HG02588 (cell line): ENCODE measurements around the gene FSD1.
"Not testable (repeated sequence)": the region's sequence is repeated elsewhere in the genome, so short reads cannot be mapped to it uniquely, and the experiment has no call there.

Experiments used
- ATAC-seq: cut with Tn5 transposase; IDR thresholded peaks from one replicate; pipeline ENCODE4 v1.9.1; 2021; ENCODE audit warnings: mild to moderate bottlenecking, moderate library complexity; ENCODE audit not compliant: unreplicated experiment

The FSD1 gene

GRCh38 chr19:4313847-4314490, 9.6 kb downstream of the FSD1 start:
- ATAC-seq: no peak

DNA sequence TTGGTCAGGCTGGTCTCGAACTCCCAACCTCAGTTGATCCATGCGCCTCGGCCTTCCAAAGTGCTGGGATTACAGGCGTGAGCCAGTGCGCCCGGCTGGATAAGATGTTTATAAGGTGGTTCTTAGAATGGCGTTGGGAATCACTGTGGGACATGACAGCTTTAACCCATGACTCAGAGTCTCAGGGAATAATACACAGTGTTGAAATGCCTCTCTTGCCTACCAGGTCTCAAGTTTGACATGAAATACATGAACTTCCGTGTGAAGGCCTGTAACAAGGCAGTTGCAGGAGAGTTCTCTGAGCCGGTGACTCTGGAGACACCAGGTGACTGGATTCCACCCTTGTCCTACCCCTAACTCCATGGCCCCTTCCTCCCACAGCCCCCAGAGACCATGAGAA, 12.6 kb downstream of the FSD1 start:
- no peak for ATAC-seq

- no peak for ATAC-seq
These were observed 14.1 kb downstream of the FSD1 start for GRCh38 chr19:4318460-4318859.

- ATAC-seq: no peak
These were observed 14.8 kb downstream of the FSD1 start for GRCh38 chr19:4319067-4319718.

DNA sequence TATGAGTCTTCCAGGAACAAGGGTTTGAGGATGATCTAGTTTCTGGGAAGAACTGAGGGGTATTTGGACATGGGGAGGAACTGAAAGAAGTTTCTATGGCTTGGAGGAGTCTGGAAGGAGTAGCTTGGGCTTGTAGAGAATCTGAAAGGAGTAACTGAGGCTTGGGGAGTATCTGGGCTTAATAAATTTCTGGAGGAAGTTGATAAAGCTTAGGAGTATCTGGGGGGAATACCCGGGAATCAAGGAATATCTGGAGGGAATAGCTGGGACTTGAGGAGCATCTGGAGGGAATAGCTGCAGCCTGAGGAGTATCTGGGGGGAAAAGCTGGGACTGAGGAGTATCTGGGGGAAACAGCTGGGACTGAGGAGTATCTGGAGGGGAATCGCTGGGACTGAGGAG, 16.0 kb downstream of the FSD1 start:
- no peak for ATAC-seq

- ATAC-seq: no peak
These were observed 18.7 kb downstream of the FSD1 start for GRCh38 chr19:4322942-4323665.

DNA sequence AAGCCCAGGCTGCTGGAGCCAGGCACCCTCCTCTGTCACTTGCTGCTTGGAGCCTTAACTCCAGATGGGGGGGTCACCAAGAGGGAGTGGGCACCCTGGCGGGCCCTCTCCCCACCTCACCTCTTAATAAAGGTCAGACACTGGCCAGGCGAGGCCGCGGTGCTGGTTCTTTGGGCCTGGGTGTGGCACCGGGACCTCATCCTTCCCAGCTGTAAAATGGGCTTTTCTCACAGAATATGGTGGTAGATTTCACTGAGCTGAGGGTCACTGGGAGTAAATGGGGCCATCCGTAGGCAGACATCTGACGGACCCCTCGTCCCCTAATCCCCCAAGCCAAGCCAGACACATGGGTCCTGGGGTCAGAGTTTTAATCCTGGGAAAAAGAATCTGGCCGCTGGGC, 19.3 kb downstream of the FSD1 start:
- no peak for ATAC-seq

- no peak for ATAC-seq
These were observed 19.8 kb downstream of the FSD1 start for GRCh38 chr19:4324228-4324627.

DNA sequence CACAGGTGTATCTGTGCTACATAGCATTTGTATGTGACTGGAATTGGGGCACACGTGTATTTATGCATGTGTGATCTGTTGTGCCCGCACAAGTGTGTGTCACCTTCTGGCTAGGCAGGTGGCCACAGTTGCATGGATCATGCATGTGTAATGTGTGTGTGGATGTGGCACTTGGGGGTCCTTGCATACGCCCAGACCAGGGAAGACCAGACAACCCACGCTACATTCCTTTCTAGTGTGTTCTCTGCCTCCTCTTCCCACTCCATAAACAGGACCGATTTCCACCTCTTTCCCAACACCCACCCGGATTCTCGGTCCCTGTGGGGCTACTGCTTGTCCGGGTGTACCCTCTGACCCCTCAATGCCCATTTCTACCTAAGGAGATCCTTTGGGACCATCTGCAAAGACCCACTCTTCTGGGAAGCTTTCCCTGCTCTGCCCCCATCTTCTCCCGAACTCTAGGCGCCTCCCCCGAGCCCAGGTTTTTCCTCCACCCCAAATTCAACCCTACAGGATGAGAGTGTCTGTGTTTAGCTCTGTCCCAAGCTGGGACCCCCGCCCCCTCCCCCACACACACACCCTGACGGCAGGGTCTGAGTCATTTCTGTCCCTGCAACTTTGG, 21.9 kb downstream of the FSD1 start:
- ATAC-seq: no peak

DNA sequence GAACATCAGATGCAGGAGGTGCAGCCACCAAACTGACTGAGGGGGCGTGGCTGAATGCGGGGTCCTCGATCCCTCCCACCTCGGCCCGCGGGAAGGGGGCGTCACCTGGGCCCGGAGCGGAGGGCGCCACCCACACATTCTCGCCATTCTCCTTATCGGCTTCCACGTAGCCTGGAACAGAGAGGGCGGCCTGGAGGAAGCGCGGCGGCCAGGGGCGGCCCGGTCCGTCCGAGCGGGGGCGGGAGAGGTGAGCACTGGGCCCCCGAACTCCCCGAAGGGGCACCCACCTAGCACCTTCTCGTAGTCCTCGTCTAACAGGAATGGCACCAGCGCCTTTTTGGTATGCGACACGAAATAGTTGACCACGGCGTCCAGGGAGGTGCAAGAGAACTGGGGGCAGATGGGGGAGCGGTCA, 22.4 kb downstream of the FSD1 start:
- no peak for ATAC-seq

GRCh38 chr19:4327252-4327876, 23.0 kb downstream of the FSD1 start:
- no peak for ATAC-seq

DNA sequence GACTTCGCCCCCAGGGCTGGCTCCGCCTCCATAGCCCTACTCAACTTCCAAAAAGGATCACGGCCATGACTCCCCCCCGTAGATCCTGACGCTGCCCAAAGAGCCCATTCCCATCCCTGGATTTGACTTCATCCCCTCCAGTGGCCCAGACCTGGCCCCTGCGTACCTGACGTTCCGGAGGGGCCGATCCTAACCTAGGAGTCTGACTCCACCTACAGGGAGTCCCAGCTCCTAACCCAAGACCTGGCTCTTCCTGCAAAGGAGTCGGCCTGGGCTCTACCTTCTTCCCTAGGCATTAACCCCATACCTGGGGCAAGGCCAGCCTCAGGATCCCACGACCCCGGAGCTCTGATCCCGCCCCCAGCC, 23.5 kb downstream of the FSD1 start:
- ATAC-seq: peak; percentile 1

DNA sequence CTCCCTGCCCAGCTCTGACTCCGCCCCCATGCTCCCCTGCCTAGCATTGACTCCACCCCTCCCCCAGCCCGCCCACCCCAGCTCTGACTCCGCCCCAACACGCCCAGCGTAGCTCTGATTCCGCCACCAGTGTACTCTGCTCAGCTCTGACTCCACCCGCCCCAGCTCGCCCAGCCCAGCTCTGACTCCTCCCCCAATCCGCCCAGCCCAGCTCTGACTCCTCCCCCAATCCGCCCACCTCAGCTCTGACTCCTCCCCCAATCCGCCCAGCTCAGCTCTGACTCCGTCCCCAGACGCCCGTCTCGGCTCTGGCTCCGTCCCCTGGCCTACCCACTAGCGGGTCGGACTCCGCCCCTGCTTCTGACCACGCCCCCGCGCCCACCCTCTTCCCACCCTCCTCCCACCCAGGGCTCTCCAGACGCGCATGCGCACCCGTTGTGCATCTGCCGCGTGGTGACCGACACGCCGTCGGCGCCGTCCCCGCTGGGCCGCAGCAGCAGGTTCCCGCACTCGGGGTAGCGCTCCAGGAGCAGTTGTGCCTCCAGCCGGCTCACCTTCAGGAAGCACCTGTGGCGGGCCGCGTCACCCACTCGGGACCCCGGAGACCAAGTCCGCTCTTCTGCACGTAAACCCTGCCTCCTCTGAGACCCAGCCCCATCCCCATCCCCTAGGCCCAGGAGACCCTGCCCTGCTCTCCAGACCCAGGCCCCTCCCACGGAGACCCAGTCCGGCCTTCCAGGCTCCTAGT, 24.0 kb downstream of the FSD1 start:
- peak; percentile 74 for ATAC-seq

DNA sequence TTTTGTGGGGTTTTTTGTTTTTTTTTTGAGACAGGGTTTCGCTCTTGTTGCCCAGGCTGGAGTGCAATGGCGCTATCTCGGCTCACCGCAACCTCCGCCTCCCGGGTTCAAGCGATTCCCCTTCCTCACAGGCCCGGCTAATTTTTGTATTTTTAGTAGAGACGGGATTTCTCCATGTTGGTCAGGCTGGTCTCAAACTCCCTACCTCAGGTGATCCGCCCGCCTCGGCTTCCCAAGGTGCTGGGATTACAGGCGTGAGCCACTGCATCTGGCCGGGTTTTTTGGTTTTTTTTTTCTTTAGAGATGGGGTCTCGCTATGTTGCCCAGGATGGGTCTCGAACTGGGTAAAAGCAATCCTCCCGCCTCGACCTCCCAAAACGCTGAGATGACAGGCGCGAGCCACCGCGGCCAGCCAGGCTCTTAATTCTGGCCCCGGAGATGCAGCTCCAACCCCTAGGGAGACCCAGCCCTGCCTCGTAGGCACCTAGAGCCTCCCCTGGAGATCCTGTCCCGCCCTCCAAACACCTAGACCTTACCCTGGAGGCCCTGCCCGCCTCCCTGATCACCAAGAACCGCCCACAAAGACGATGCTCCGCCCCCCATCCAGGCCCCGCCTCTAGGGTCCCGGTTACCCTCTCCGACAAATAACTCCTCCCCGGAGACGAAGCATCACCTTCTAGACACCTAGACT, 24.7 kb downstream of the FSD1 start:
- ATAC-seq: not testable (repeated sequence)

DNA sequence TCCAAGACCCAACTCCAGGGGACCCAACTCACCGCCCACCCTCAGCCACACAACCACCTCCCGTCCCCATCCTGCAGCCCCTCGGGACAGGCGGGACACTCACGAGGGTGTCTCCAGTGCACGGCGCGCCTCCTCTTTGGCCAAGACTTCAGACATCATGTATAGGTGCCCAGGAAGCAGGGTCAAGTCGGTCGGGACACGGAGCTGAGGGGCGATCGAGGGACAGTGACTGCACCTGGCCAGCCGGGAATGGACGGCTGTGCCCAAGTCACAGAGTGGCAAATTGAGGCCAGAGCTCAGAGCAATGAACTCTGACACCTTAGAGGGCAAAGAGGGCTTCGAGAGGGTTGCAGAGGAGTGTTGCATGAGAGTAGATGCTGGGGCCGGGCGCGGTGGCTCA, 25.5 kb downstream of the FSD1 start:
- ATAC-seq: no peak

DNA sequence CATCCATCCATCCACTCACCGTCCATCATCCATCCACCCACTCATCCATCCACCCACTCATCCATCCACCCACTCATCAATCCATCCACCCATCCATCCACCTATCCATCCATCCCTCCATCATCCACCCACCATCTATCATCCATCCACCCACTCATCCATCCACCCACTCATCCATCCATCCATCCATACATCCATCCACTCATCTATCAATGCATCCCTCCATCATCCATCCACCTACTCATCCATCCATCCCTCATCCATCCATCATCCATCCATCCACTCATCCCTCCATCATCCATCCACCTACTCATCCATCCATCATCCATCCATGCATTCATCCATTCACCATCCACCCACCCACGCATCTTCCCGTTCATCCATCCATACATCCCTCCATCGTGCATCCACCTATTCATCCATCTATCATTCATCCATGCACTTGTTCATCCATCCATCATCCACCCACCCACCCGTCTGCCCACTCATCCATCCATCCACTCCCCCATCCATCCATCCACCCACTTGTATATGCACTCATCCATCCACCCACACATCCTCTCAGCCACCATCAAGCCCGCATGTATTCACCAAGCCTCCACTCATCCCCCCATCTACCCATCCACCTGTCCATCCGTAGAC, 30.7 kb downstream of the FSD1 start:
- ATAC-seq: no peak

- no peak for ATAC-seq
These were observed 33.6 kb downstream of the FSD1 start for GRCh38 chr19:4337906-4338440.

DNA sequence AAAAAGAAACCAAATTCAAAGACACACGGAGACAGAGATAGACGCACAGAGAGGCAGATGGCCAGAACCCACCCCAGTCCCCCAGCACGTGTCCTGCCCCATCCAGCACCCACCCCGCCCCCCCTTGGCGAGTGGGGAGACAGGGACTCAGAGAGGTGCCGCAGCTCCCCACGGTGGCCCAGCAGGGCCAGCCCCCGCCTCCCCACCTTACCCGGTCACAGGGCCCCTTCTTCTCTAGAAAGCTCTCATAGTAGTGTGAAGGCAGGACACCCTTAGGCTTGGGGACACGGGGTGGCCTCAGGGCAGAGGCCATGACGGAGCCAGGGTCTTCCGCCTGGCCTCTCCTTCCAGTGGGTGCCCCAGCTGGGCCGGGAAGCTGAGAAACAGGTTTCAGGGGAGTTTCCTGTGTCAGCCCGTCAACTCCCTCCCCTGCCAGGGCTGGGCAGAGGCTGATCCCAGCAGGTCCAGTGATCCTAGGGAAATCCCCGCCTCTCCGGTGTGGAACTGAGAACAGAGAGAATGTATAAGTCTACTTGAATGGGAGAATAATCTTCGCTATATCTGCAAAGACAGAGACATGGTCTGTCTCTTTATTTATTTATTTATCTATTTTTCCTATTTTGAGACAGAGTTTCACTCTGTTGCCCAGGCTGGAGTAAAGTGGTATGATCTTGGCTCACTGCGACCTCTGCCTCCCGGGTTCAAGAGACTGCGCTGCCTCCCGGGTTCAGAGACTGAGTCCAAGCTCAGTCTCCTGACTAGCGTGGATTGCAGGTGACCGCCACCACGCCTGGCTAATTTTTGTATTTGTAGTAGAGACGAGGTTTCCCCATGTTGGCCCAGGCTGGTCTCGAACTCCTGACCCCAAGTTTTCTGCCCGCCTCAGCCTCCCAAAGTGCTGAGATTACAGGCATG, 34.3 kb downstream of the FSD1 start, which contains the start of gene STAP2:
STAP2 (minus strand) TSS at position 387 of the 915 bp plus-strand sequence; CDS start at position 313, 74 bp downstream.
- ATAC-seq: no peak
